IMR-90 (cell line): Measurements from ENCODE around the gene DMD. TPM values are rescaled to one million over a fixed set of nuclear protein-coding genes. Genes with fewer than 3 reads are reported as not detected.

ENCODE experiments used
- ATAC-seq: fragments of 200-7000 bp; cut with Tn5 transposase; 2 replicates; pipeline ENCODE4 v1.9.1; 2020; ENCODE audit warnings: low read depth, mild to moderate bottlenecking, moderate library complexity
- BruUV-seq: library from RNA; stranded (reverse); fragments of 400-500 nt; replicated peaks from 2 replicates; lab custom pipeline; 2021; lab: Mats Ljungman, UMichigan
- CTCF ChIA-PET: fragments of 300-600 bp; formaldehyde crosslinking; extraction: SDS; loops from one replicate; lab custom pipeline; 2021; ENCODE audit warnings: antibody characterized with exemption; lab: Yijun Ruan, JAX
- POLR2A ChIA-PET: fragments of 300-600 bp; sonication (Branson Sonifier 250); formaldehyde crosslinking; loops from one replicate; lab custom pipeline; 2022; ENCODE audit warnings: antibody characterized with exemption; ENCODE audit not compliant: unreplicated experiment; lab: Charles Lee
- DNase-seq: peaks from one replicate; pipeline ENCODE4 v3.0.0; 2013
- H2AFZ ChIP-seq: replicated peaks from 2 replicates; pipeline ENCODE3; 2013; ENCODE audit warnings: low read length, mild to moderate bottlenecking; ENCODE audit not compliant: poor library complexity
- H2AK5ac ChIP-seq: 2 replicates; pipeline ENCODE4 v1.6.1; 2013; ENCODE audit warnings: low read depth, low read length, inconsistent platforms
- H2AK9ac ChIP-seq: replicated peaks from 2 replicates; pipeline ENCODE3; 2013; ENCODE audit warnings: mild to moderate bottlenecking, low read depth, low read length, moderate library complexity; ENCODE audit not compliant: poor library complexity
- H2BK120ac ChIP-seq: 2 replicates; pipeline ENCODE4 v1.6.1; 2013; ENCODE audit warnings: low read depth, low read length, inconsistent platforms
- H2BK15ac ChIP-seq: 3 replicates; pipeline ENCODE4 v1.6.1; 2013; ENCODE audit warnings: low read depth, low read length, inconsistent platforms
- H2BK20ac ChIP-seq: 2 replicates; pipeline ENCODE4 v1.6.1; 2013; ENCODE audit warnings: low read depth, mild to moderate bottlenecking, inconsistent platforms, low read length, moderate library complexity
- H2BK5ac ChIP-seq: 2 replicates; pipeline ENCODE4 v1.6.1; 2013; ENCODE audit warnings: mild to moderate bottlenecking, low read depth, low read length, inconsistent platforms; ENCODE audit not compliant: poor library complexity, severe bottlenecking
- H3K14ac ChIP-seq: replicated peaks from 2 replicates; pipeline ENCODE4 v1.6.1; 2013; ENCODE audit warnings: low read depth, low read length, inconsistent platforms
- H3K18ac ChIP-seq: 2 replicates; pipeline ENCODE4 v1.6.1; 2013; ENCODE audit warnings: low read depth, low read length, control low read depth
- H3K23ac ChIP-seq: 2 replicates; pipeline ENCODE4 v1.6.1; 2013; ENCODE audit warnings: low read depth, low read length, inconsistent platforms
- H3K27ac ChIP-seq: 2 replicates; pipeline ENCODE4 v1.5.1; 2013; ENCODE audit warnings: mild to moderate bottlenecking, control low read depth, low read length; ENCODE audit not compliant: insufficient read depth
- H3K27me3 ChIP-seq: 2 replicates; pipeline ENCODE4 v1.6.1; 2013; ENCODE audit warnings: low read length; ENCODE audit not compliant: control insufficient read depth, insufficient read depth
- H3K36me3 ChIP-seq: 2 replicates; pipeline ENCODE4 v1.6.1; 2013; ENCODE audit warnings: low read length, mixed read lengths; ENCODE audit not compliant: control insufficient read depth, insufficient read depth
- H3K4ac ChIP-seq: 2 replicates; pipeline ENCODE4 v1.6.1; 2013; ENCODE audit warnings: low read depth, low read length, inconsistent platforms
- H3K4me1 ChIP-seq: 2 replicates; pipeline ENCODE4 v1.6.1; 2013; ENCODE audit warnings: low read length, mixed read lengths; ENCODE audit not compliant: control insufficient read depth, insufficient read depth
- H3K4me2 ChIP-seq: 2 replicates; pipeline ENCODE4 v1.6.1; 2013; ENCODE audit warnings: low read depth, mild to moderate bottlenecking, control low read depth, low read length, moderate library complexity
- H3K4me3 ChIP-seq: 2 replicates; pipeline ENCODE4 v1.5.1; 2013; ENCODE audit warnings: low read depth, mild to moderate bottlenecking, control low read depth, low read length, moderate library complexity; ENCODE audit not compliant: insufficient read depth
- H3K56ac ChIP-seq: 2 replicates; pipeline ENCODE4 v1.6.1; 2013; ENCODE audit warnings: low read length, inconsistent platforms; ENCODE audit not compliant: insufficient read depth; ENCODE audit errors: extremely low read depth
- H3K79me1 ChIP-seq, 2 experiments: 2 replicates each; pipeline ENCODE4 v1.6.1; 2013; ENCODE audit warnings: low read length in 2 of 2, inconsistent platforms in 1 of 2, low read depth in 1 of 2
- H3K9ac ChIP-seq: 2 replicates; pipeline ENCODE4 v1.6.1; 2013; ENCODE audit warnings: low read depth, low read length, control low read depth
- H3K9me1 ChIP-seq: 2 replicates; pipeline ENCODE4 v1.6.1; 2013; ENCODE audit warnings: low read length, inconsistent platforms; ENCODE audit not compliant: insufficient read depth
- H3K9me3 ChIP-seq: 2 replicates; pipeline ENCODE4 v1.6.1; 2013; ENCODE audit warnings: low read length; ENCODE audit not compliant: control insufficient read depth, insufficient read depth
- H4K20me1 ChIP-seq: 2 replicates; pipeline ENCODE4 v1.6.1; 2013; ENCODE audit warnings: low read length, inconsistent platforms; ENCODE audit not compliant: insufficient read depth
- H4K5ac ChIP-seq: 2 replicates; pipeline ENCODE4 v1.6.1; 2013; ENCODE audit warnings: mild to moderate bottlenecking, low read depth, low read length, control low read depth
- H4K8ac ChIP-seq, 2 experiments: 2 replicates each; pipeline ENCODE4 v1.6.1; 2013; ENCODE audit warnings: low read depth in 2 of 2, low read length in 2 of 2, control low read depth in 1 of 2, inconsistent platforms in 1 of 2
- H4K91ac ChIP-seq: 2 replicates; pipeline ENCODE4 v1.6.1; 2013; ENCODE audit warnings: low read depth, low read length, inconsistent platforms; ENCODE audit not compliant: insufficient read depth
- BHLHE40 ChIP-seq: fragments of 150-350 bp; IDR thresholded peaks from 2 replicates; pipeline ENCODE4 v1.6.1; 2016; ENCODE audit warnings: mild to moderate bottlenecking, low read depth, low read length
- SMC3 ChIP-seq: fragments of 150-350 bp; IDR thresholded peaks from 2 replicates; pipeline ENCODE4 v1.6.1; 2016; ENCODE audit warnings: low read depth, mild to moderate bottlenecking, antibody characterized with exemption, low read length, moderate library complexity
- WGBS, 2 experiments: methylation state at CpG; one replicate each; pipeline versions ENCODE4 v1.1.5 to v1.1.7; 2013; ENCODE audit warnings: missing lambda C conversion rate in 2 of 2; ENCODE audit not compliant: insufficient read length in 1 of 2; ENCODE audit errors: extremely low coverage in 2 of 2; 5-methylcytosine and 5-hydroxymethylcytosine counted together
- dilution Hi-C: fragments of 300-500 bp; cut with HindIII; formaldehyde crosslinking; loops from one replicate; pipeline ENCODE4 v1.14.3; 2018; ENCODE audit warnings: low sequenced_read_pairs; ENCODE audit not compliant: unreplicated experiment
- in situ Hi-C: fragments of 300-500 bp; cut with MboI; formaldehyde crosslinking; loops from 3 replicates; pipeline ENCODE4 v1.14.3; 2019; ENCODE audit warnings: low sequenced_read_pairs, inconsistent platforms, mixed read lengths
- intact Hi-C: fragments of 100-400 bp; cut with micrococcal nuclease; formaldehyde crosslinking; loops from 2 replicates; pipeline ENCODE4 v1.10.0; 2022
- polyA plus RNA-seq, 3 experiments: library from polyadenylated mRNA; depleted of rRNA; stranded (reverse); fragments of >200 nt; gene quantifications; 2 replicates each; pipeline ENCODE4 v1.2.3, GENCODE V29; 2012; ENCODE audit warnings: low replicate concordance in 1 of 3
- total RNA-seq: library from RNA; depleted of rRNA; stranded (reverse); fragments of >200 nt; gene quantifications from 2 replicates; pipeline ENCODE4 v1.2.3, GENCODE V29; 2012
- TF ChIP-seq, protein P1 (sequence below): conservative IDR thresholded peaks from 2 replicates; pipeline ENCODE4 v1.5.1; 2012; ENCODE audit warnings: mild to moderate bottlenecking, low read depth, low read length, improper control_type of control experiment

Gene DMD
- total and polyA plus RNA-seq, 2 of the 4 experiments (the other 2 are of a cell fraction) = 6.6 to 11.8 TPM

DNA sequence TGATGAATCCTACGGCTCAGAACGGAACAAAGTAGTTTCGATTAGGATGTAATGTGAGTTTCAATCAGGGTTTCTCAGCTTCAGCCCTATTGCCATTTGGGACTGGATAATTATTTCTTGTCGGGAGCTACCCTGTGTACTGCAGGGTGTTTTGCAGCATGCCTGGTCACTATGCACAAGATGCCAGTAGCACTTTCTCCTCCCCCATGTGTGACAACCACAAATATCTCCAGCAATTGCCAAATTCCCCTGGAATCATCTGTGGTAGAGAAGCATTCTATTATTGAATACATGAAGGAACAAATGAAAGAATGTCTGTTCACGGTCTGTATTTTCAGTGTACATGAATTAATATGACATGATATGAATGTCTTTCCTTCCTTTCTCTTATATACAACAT lies 1356.6 kb downstream of the DMD start:
- no peak overlapping the region for H3K4ac ChIP-seq
- H3K9me3 ChIP-seq = no peaks in the 10 kb centered on the region
- BruUV-seq = no TSS peak
- in situ Hi-C loops (no loop called here), dilution Hi-C loops (no loop called here), intact Hi-C loops (no loop called here)
- ChIA-PET POLR2A (no interaction called here), CTCF (no interaction called here)
- no peak overlapping the region for H3K56ac ChIP-seq
- no peak overlapping the region for H2BK5ac ChIP-seq
- no peak overlapping the region for H2AK5ac ChIP-seq
- H2BK15ac ChIP-seq = no peak overlapping the region
- H3K18ac ChIP-seq = no peak overlapping the region
- H4K20me1 ChIP-seq = no peaks in the 10 kb centered on the region
- H4K91ac ChIP-seq = no peak overlapping the region
- H4K5ac ChIP-seq = no peak overlapping the region
- no peak overlapping the region for H3K4me2 ChIP-seq
- H3K23ac ChIP-seq = no peak overlapping the region
- TF ChIP-seq BHLHE40 = no peak
- no peak for TF ChIP-seq SMC3
- TF ChIP-seq, protein P1, sequence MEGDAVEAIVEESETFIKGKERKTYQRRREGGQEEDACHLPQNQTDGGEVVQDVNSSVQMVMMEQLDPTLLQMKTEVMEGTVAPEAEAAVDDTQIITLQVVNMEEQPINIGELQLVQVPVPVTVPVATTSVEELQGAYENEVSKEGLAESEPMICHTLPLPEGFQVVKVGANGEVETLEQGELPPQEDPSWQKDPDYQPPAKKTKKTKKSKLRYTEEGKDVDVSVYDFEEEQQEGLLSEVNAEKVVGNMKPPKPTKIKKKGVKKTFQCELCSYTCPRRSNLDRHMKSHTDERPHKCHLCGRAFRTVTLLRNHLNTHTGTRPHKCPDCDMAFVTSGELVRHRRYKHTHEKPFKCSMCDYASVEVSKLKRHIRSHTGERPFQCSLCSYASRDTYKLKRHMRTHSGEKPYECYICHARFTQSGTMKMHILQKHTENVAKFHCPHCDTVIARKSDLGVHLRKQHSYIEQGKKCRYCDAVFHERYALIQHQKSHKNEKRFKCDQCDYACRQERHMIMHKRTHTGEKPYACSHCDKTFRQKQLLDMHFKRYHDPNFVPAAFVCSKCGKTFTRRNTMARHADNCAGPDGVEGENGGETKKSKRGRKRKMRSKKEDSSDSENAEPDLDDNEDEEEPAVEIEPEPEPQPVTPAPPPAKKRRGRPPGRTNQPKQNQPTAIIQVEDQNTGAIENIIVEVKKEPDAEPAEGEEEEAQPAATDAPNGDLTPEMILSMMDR = no peak
- no peak overlapping the region for H3K27ac ChIP-seq
- H4K8ac ChIP-seq = no peak overlapping the region
- H3K9ac ChIP-seq = no peak overlapping the region
- no peak overlapping the region for H2BK120ac ChIP-seq
- no CpG with 5 or more reads among the region's 5 CpGs for WGBS, 2 experiments
- no peak overlapping the region for H2BK20ac ChIP-seq
- no peak overlapping the region for H3K4me3 ChIP-seq
- DNase-seq (no peak), ATAC-seq (no peak)
- no peak overlapping the region for H3K14ac ChIP-seq
- no peaks in the 10 kb centered on the region for H3K4me1 ChIP-seq
- H3K27me3 ChIP-seq = no peaks in the 10 kb centered on the region
- H2AK9ac ChIP-seq = no peak overlapping the region
- no peaks in the 10 kb centered on the region for H3K79me1 ChIP-seq
- H3K36me3 ChIP-seq = no peaks in the 10 kb centered on the region
- H3K9me1 ChIP-seq = no peaks in the 10 kb centered on the region
- H2AFZ ChIP-seq = no peak overlapping the region
